HEK293 (cell line): ENCODE measurements around the gene NFIB.

ENCODE experiments used
- BCL6B ChIP-seq: fragments of 450-650 bp; formaldehyde crosslinking; IDR thresholded peaks from 2 replicates; pipeline ENCODE4 v1.5.1; 2017; ENCODE audit warnings: missing biosample characterization, missing genetic modification characterization
- EGR2 ChIP-seq: fragments of 450-650 bp; formaldehyde crosslinking; IDR thresholded peaks from 2 replicates; pipeline ENCODE4 v1.5.1; 2016; ENCODE audit warnings: low read depth, missing biosample characterization, missing genetic modification characterization
- ELK4 ChIP-seq: IDR thresholded peaks from 2 replicates; pipeline ENCODE4 v1.6.1; 2011; ENCODE audit warnings: mild to moderate bottlenecking, low read depth, low read length, borderline replicate concordance
- GLI2 ChIP-seq: fragments of 450-650 bp; formaldehyde crosslinking; IDR thresholded peaks from 2 replicates; pipeline ENCODE4; 2017; ENCODE audit warnings: missing biosample characterization, missing genetic modification characterization, low read depth, borderline replicate concordance
- GLIS2 ChIP-seq: fragments of 450-650 bp; formaldehyde crosslinking; IDR thresholded peaks from 2 replicates; pipeline ENCODE4 v1.5.1; 2016; ENCODE audit warnings: missing biosample characterization, missing genetic modification characterization
- INSM2 ChIP-seq: fragments of 450-650 bp; formaldehyde crosslinking; IDR thresholded peaks from 2 replicates; pipeline ENCODE4 v1.5.1; 2016; ENCODE audit warnings: missing biosample characterization, missing genetic modification characterization
- KLF1 ChIP-seq: fragments of 450-650 bp; formaldehyde crosslinking; IDR thresholded peaks from 2 replicates; pipeline ENCODE4 v1.5.1; 2016; ENCODE audit warnings: missing biosample characterization, missing genetic modification characterization
- KLF17 ChIP-seq: fragments of 450-650 bp; formaldehyde crosslinking; IDR thresholded peaks from 2 replicates; pipeline ENCODE4 v1.5.1; 2016; ENCODE audit warnings: missing biosample characterization, missing genetic modification characterization
- MZF1 ChIP-seq: fragments of 450-650 bp; formaldehyde crosslinking; IDR thresholded peaks from 2 replicates; pipeline ENCODE4 v1.5.1; 2017; ENCODE audit warnings: missing biosample characterization, missing genetic modification characterization, borderline replicate concordance
- OSR2 ChIP-seq: fragments of 450-650 bp; formaldehyde crosslinking; IDR thresholded peaks from 2 replicates; pipeline ENCODE4 v1.5.1; 2016; ENCODE audit warnings: missing biosample characterization, missing genetic modification characterization
- PBX3 ChIP-seq: sonication (generic); formaldehyde crosslinking; IDR thresholded peaks from 2 replicates; pipeline ENCODE4 v1.8.1; 2022; ENCODE audit warnings: mild to moderate bottlenecking, moderate library complexity, missing genetic modification reagents
- REPIN1 ChIP-seq: fragments of 450-650 bp; formaldehyde crosslinking; IDR thresholded peaks from 2 replicates; pipeline ENCODE4 v1.5.1; 2017; ENCODE audit warnings: missing biosample characterization, missing genetic modification characterization, low read depth
- SP7 ChIP-seq: fragments of 450-650 bp; formaldehyde crosslinking; IDR thresholded peaks from 2 replicates; pipeline ENCODE4 v1.5.1; 2016; ENCODE audit warnings: missing biosample characterization, missing genetic modification characterization
- YY2 ChIP-seq: fragments of 450-650 bp; formaldehyde crosslinking; IDR thresholded peaks from 2 replicates; pipeline ENCODE4 v1.5.1; 2016; ENCODE audit warnings: missing biosample characterization, missing genetic modification characterization
- ZBTB26 ChIP-seq: fragments of 450-650 bp; formaldehyde crosslinking; optimal IDR thresholded peaks from 2 replicates; pipeline ENCODE3; 2016; ENCODE audit warnings: missing biosample characterization, mild to moderate bottlenecking, missing genetic modification characterization
- ZBTB6 ChIP-seq: fragments of 450-650 bp; formaldehyde crosslinking; IDR thresholded peaks from 2 replicates; pipeline ENCODE4 v1.5.1; 2017; ENCODE audit warnings: missing biosample characterization, missing genetic modification characterization
- ZNF157 ChIP-seq: fragments of 450-650 bp; formaldehyde crosslinking; IDR thresholded peaks from 2 replicates; pipeline ENCODE4 v1.5.1; 2016; ENCODE audit warnings: missing biosample characterization, missing genetic modification characterization
- ZNF214 ChIP-seq: fragments of 450-650 bp; formaldehyde crosslinking; IDR thresholded peaks from 2 replicates; pipeline ENCODE4 v1.5.1; 2017; ENCODE audit warnings: missing biosample characterization, mild to moderate bottlenecking, missing genetic modification characterization, borderline replicate concordance
- ZNF221 ChIP-seq: fragments of 450-650 bp; formaldehyde crosslinking; IDR thresholded peaks from 2 replicates; pipeline ENCODE4 v1.5.1; 2017; ENCODE audit warnings: missing biosample characterization, missing genetic modification characterization, borderline replicate concordance
- ZNF239 ChIP-seq: fragments of 450-650 bp; formaldehyde crosslinking; IDR thresholded peaks from 2 replicates; pipeline ENCODE4 v1.5.1; 2016; ENCODE audit warnings: missing biosample characterization, missing genetic modification characterization
- ZNF24 ChIP-seq: fragments of 450-650 bp; formaldehyde crosslinking; IDR thresholded peaks from 2 replicates; pipeline ENCODE4 v1.5.1; 2016; ENCODE audit warnings: missing biosample characterization, missing genetic modification characterization
- ZNF394 ChIP-seq: fragments of 450-650 bp; formaldehyde crosslinking; IDR thresholded peaks from 2 replicates; pipeline ENCODE4 v1.5.1; 2016; ENCODE audit warnings: missing biosample characterization, missing genetic modification characterization, mild to moderate bottlenecking, moderate library complexity, borderline replicate concordance
- ZNF404 ChIP-seq: fragments of 450-650 bp; formaldehyde crosslinking; IDR thresholded peaks from 2 replicates; pipeline ENCODE4 v1.5.1; 2017; ENCODE audit warnings: missing biosample characterization, missing genetic modification characterization
- ZNF654 ChIP-seq: fragments of 450-650 bp; formaldehyde crosslinking; IDR thresholded peaks from 2 replicates; pipeline ENCODE4 v1.5.1; 2016; ENCODE audit warnings: low read depth, missing biosample characterization, missing genetic modification characterization
- ZNF664 ChIP-seq: fragments of 450-650 bp; formaldehyde crosslinking; IDR thresholded peaks from 2 replicates; pipeline ENCODE4 v1.5.1; 2016; ENCODE audit warnings: missing biosample characterization, missing genetic modification characterization
- ZNF747 ChIP-seq: fragments of 450-650 bp; formaldehyde crosslinking; IDR thresholded peaks from 2 replicates; pipeline ENCODE4 v1.5.1; 2016; ENCODE audit warnings: missing biosample characterization, missing genetic modification characterization
- ZNF777 ChIP-seq: fragments of 450-650 bp; formaldehyde crosslinking; IDR thresholded peaks from 2 replicates; pipeline ENCODE4 v1.5.1; 2017; ENCODE audit warnings: missing biosample characterization, missing genetic modification characterization, borderline replicate concordance
- ZSCAN23 ChIP-seq: fragments of 450-650 bp; formaldehyde crosslinking; IDR thresholded peaks from 2 replicates; pipeline ENCODE4 v1.5.1; 2016; ENCODE audit warnings: missing biosample characterization, missing genetic modification characterization
- ZSCAN30 ChIP-seq: fragments of 450-650 bp; IDR thresholded peaks from 2 replicates; pipeline ENCODE4 v1.5.1; 2018; ENCODE audit warnings: missing biosample characterization, mild to moderate bottlenecking, missing genetic modification characterization, moderate library complexity

Gene NFIB

GRCh38 chr9:14096258-14096922 is 217.6 kb downstream of the NFIB start (continued):
- TF ChIP-seq ZSCAN23 (tag by site-specific recombination) (peak; percentile 87; the same call in 1 of the 2 replicates), ZNF157 (no peak), GLIS2 (tag by site-specific recombination) (no peak), ZNF654 (no peak), ZNF664 (tag by site-specific recombination) (peak; percentile 83), OSR2 (tag by site-specific recombination) (peak; percentile 92), ZNF394 (tag by site-specific recombination) (peak; percentile 52; the same call in 1 of the 2 replicates), BCL6B (peak; percentile 57; the same call in 1 of the 2 replicates), ZBTB6 (tag by site-specific recombination) (peak; percentile 53; the same call in 1 of the 2 replicates), ZNF404 (tag by site-specific recombination) (no peak), REPIN1 (tag by site-specific recombination) (no peak; the same call in 1 of the 2 replicates), SP7 (tag by site-specific recombination) (peak; percentile 94), ELK4 (no peak), ZNF747 (no peak), ZNF239 (tag by site-specific recombination) (no peak), ZNF24 (tag by site-specific recombination) (peak; percentile 92), INSM2 (peak; percentile 96), ZNF214 (tag by site-specific recombination) (no peak), KLF1 (tag by site-specific recombination) (no peak), ZNF777 (tag by site-specific recombination) (0 out of 2 replicates have a peak, but pooled peaks have one; percentile 15), ZSCAN30 (tag by site-specific recombination) (peak; percentile 55; the same call in 1 of the 2 replicates), EGR2 (tag by site-specific recombination) (no peak), ZBTB26 (tag by site-specific recombination) (no peak), KLF17 (no peak), GLI2 (peak; percentile 94), ZNF221 (tag by site-specific recombination) (no peak), YY2 (tag by site-specific recombination) (no peak), MZF1 (tag by site-specific recombination) (peak; percentile 65), PBX3 (CRISPR knock-in tag) (no peak)
